GM12878 (cell line): ENCODE data around the gene GABBR2. TPM values are rescaled to one million over a fixed set of nuclear protein-coding genes. Genes with fewer than 3 reads are reported as not detected.

Experiments
- ATAC-seq: fragments of 200-7000 bp; cut with Tn5 transposase; 3 replicates; pipeline ENCODE4 v1.9.1; 2020; ENCODE audit warnings: mild to moderate bottlenecking, moderate library complexity
- BruUV-seq: library from RNA; stranded (reverse); fragments of 400-500 nt; replicated peaks from 2 replicates; lab custom pipeline; 2021; lab: Mats Ljungman, UMichigan
- CTCF ChIA-PET: fragments of 300-600 bp; sonication (Branson Sonifier 250); formaldehyde crosslinking; extraction: SDS; loops from one replicate; lab custom pipeline; 2021; ENCODE audit warnings: inconsistent platforms; lab: Yijun Ruan, JAX
- POLR2A ChIA-PET: fragments of 350-600 bp; formaldehyde crosslinking; extraction: SDS; loops from one replicate; lab custom pipeline; 2021; ENCODE audit warnings: inconsistent platforms; lab: Charles Lee
- RAD21 ChIA-PET: fragments of 300-600 bp; sonication (Branson Sonifier 250); formaldehyde crosslinking; loops from one replicate; lab custom pipeline; 2023; ENCODE audit warnings: antibody characterized with exemption; ENCODE audit not compliant: unreplicated experiment; lab: Charles Lee
- SMC1A ChIA-PET: fragments of 300-600 bp; sonication (Branson Sonifier 250); formaldehyde crosslinking; loops from one replicate; lab custom pipeline; 2023; ENCODE audit not compliant: unreplicated experiment, uncharacterized antibody; lab: Charles Lee
- DNase-seq: peaks from one replicate; pipeline ENCODE4 v3.0.0-alpha.2; 2011; ENCODE audit warnings: low read depth, low spot score
- FAIRE-seq: peaks from 3 replicates; lab custom pipeline; 2011; peaks lifted over from hg19 to GRCh38; lab: Jason Lieb, UNC
- H2AFZ ChIP-seq: 2 replicates; pipeline ENCODE4 v1.6.0; 2011; ENCODE audit warnings: low read depth, low read length, control low read depth; ENCODE audit not compliant: control insufficient read depth
- H3K27ac ChIP-seq: 2 replicates; pipeline ENCODE4 v1.5.1; 2011; ENCODE audit warnings: control low read depth; ENCODE audit not compliant: control insufficient read depth, insufficient read depth
- H3K27me3 ChIP-seq, 2 experiments: replicated peaks in 1 of 2; 2 replicates each; pipeline versions ENCODE4 v1.6.0 to v1.6.1; 2011; ENCODE audit warnings: low read length in 1 of 2; ENCODE audit not compliant: control insufficient read depth in 2 of 2, insufficient read depth in 2 of 2
- H3K36me3 ChIP-seq, 2 experiments: 2 replicates each; pipeline ENCODE4 v1.5.1; 2011; ENCODE audit warnings: low read length in 1 of 2; ENCODE audit not compliant: control insufficient read depth in 2 of 2, insufficient read depth in 2 of 2
- H3K4me1 ChIP-seq: 2 replicates; pipeline ENCODE4 v1.6.1; 2011; ENCODE audit warnings: mild to moderate bottlenecking, low read length, moderate library complexity, mixed read lengths; ENCODE audit not compliant: control insufficient read depth, insufficient read depth
- H3K4me2 ChIP-seq: 2 replicates; pipeline ENCODE4 v1.6.0; 2011; ENCODE audit warnings: control low read depth; ENCODE audit not compliant: control insufficient read depth, insufficient read depth
- H3K4me3 ChIP-seq: fragments of 200-600 bp; sonication (generic); 2 replicates; pipeline ENCODE4 v1.5.1; 2016
- H3K79me2 ChIP-seq: 2 replicates; pipeline ENCODE4 v1.6.0; 2011; ENCODE audit warnings: low read length; ENCODE audit not compliant: control insufficient read depth, insufficient read depth
- H3K9ac ChIP-seq: 2 replicates; pipeline ENCODE4 v1.8.0; 2011; ENCODE audit warnings: low read length, control low read depth, mixed read lengths; ENCODE audit not compliant: control insufficient read depth, insufficient read depth
- H3K9me3 ChIP-seq: replicated peaks from 3 replicates; pipeline ENCODE4 v1.5.1; 2011; ENCODE audit warnings: mild to moderate bottlenecking, low read length; ENCODE audit not compliant: control insufficient read depth, insufficient read depth
- H4K20me1 ChIP-seq: 2 replicates; pipeline ENCODE4 v1.6.0; 2011; ENCODE audit not compliant: control insufficient read depth, insufficient read depth
- E2F8 ChIP-seq: fragments of 450-650 bp; IDR thresholded peaks from 2 replicates; pipeline ENCODE4 v1.6.1; 2018; ENCODE audit warnings: mild to moderate bottlenecking, low read depth, moderate library complexity; ENCODE audit not compliant: partially characterized antibody
- IRF4 ChIP-seq: IDR thresholded peaks from 2 replicates; pipeline ENCODE4 v1.6.1; 2011; ENCODE audit warnings: low read depth, low read length
- RCOR1 ChIP-seq: conservative IDR thresholded peaks from 2 replicates; pipeline ENCODE4 v1.6.1; 2012; ENCODE audit warnings: low read depth, low read length, improper control_type of control experiment
- SREBF1 ChIP-seq: IDR thresholded peaks from 2 replicates; pipeline ENCODE4 v1.6.1; 2012; ENCODE audit warnings: mild to moderate bottlenecking, low read length
- SRF ChIP-seq, 2 experiments: IDR thresholded peaks; 2 replicates each; pipeline ENCODE4 v1.6.1; 2011; ENCODE audit warnings: low read depth in 2 of 2, low read length in 2 of 2, mild to moderate bottlenecking in 1 of 2, moderate library complexity in 1 of 2
- WGBS: methylation state at CpG from one replicate; pipeline ENCODE4 v1.1.6; 2016; ENCODE audit warnings: low lambda C conversion rate; ENCODE audit not compliant: insufficient replicate concordance, insufficient coverage; ENCODE audit errors: missing lambda C conversion rate; 5-methylcytosine and 5-hydroxymethylcytosine counted together
- in situ Hi-C: fragments of 300-500 bp; cut with MboI; formaldehyde crosslinking; loops from 9 replicates; pipeline ENCODE4 v1.14.3; 2018; ENCODE audit warnings: mixed read lengths
- intact Hi-C: fragments of 100-400 bp; cut with micrococcal nuclease; formaldehyde crosslinking; loops from one replicate; pipeline ENCODE4 v1.14.2; 2022; ENCODE audit not compliant: unreplicated experiment
- polyA plus RNA-seq, 11 experiments: library from polyadenylated mRNA; depleted of rRNA in 4 of 11; unstranded in 6 of 11; stranded (reverse) in 5 of 11; fragments of >200 nt; fragmentation: Nextera tagmentation in 4 of 11; fragmentation: Illumina TruSeq in 1 of 11; extraction: Ambion mirVana in 4 of 11; extraction: Trizol in 1 of 11; gene quantifications; 1 replicate in 1 of 11; 2 replicates in 10 of 11; pipeline versions ENCODE4 v1.2.1 to v1.2.3, GENCODE V29; 2011 to 2016; ENCODE audit warnings: inconsistent platforms in 2 of 11, missing spikeins in 2 of 11, low read depth in 1 of 11
- total RNA-seq, 4 experiments: library from RNA; depleted of rRNA in 3 of 4; stranded (reverse); fragments of >200 nt in 3 of 4; fragmentation: Illumina TruSeq in 1 of 4; extraction: Trizol in 1 of 4; gene quantifications; 2 replicates each; pipeline versions ENCODE4 v1.2.1 to v1.2.3, GENCODE V29; 2013 to 2021

GABBR2 gene
- total and polyA plus RNA-seq, 10 of the 15 experiments (the other 5 are each of a cell fraction or from before 2014, with no cell fraction given): 0.02 to 2.2 (median 0.06) TPM; not detected in 2

- H3K9me3 ChIP-seq: no peaks in the 10 kb centered on the region
- 38% methylated on average over 1 of the region's 1 CpG for WGBS
- BruUV-seq: no TSS peak
- H3K27me3 ChIP-seq: no peaks in the 10 kb centered on the region
- DNase-seq (no peak), FAIRE-seq (no peak), ATAC-seq (no peak)
- intact Hi-C loops (no loop called here), in situ Hi-C loops (no loop called here)
- H3K4me1 ChIP-seq: peaks cover 12% of the 10 kb centered on the region
- no peak overlapping the region for H3K9ac ChIP-seq
- no peaks in the 10 kb centered on the region for H3K79me2 ChIP-seq
- no peak overlapping the region for H3K27ac ChIP-seq
- no peaks in the 10 kb centered on the region for H3K36me3 ChIP-seq
- RAD21 ChIA-PET: no interaction called here
- no peak overlapping the region for H3K4me2 ChIP-seq
- no peaks in the 10 kb centered on the region for H4K20me1 ChIP-seq
- POLR2A ChIA-PET: interaction anchor here (0.7 kb wide), 1 partner anchor 1947 kb away, joined by 5 read pairs; no protein-coding TSS in a partner anchor
- CTCF ChIA-PET: interaction anchor here (0.6 kb wide), 1 partner anchor 1477 kb away, joined by 3 read pairs; no protein-coding TSS in a partner anchor
- SMC1A ChIA-PET: interaction anchor here (0.5 to 1.2 kb wide), 3 partner anchors 64 to 397 kb away, joined by 3 to 4 read pairs (median 3); no protein-coding TSS in a partner anchor
- no peak overlapping the region for H3K4me3 ChIP-seq
- TF ChIP-seq SRF (IDR thresholded peaks at IDR 0.05; ENCODE audit: low read depth in 2 of 2, low read length in 2 of 2) (no peak), SREBF1 (no peak), IRF4 (no peak), E2F8 (no peak), RCOR1 (no peak)
- H2AFZ ChIP-seq: no peak overlapping the region
Observed at GRCh38 chr9:98379572-98379971, 329.2 kb downstream of the GABBR2 start.
